ENCODE results near the gene OTULIN. TPM values are rescaled to one million over a fixed set of nuclear protein-coding genes. Genes with fewer than 3 reads are reported as not detected.
A peak's percentile ranks its signal among the peaks of the same experiment; 100 is the strongest.

OTULIN gene
- total and polyA plus RNA-seq, 5 experiments from 2014 or later: 15.7 to 77.0 (median 22.7) TPM

DNA sequence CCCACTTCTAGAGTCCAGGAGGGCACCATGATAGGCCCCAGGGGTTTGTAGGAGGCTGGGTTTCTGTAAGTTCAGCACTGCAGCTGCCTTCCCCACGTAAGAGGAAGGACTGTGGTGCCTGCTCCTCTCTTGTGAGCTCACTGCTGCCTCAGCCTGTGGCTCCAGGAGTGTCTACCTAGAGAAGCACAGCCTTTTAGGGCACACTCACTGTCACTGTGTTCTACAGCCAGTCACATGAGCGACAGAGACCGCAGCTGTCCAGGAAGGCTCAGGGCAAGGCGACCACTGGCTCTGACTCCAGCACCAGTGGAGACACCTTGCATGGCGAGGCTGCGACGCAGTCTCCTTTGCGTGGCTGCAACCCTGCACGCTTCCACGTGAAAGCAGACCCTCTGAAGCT lies 72.8 kb downstream of the OTULIN start:
- Mint-ChIP-seq H3K27ac (peak overlapping the region in 1 of 10 donors; percentile 29), H3K36me3 (peaks cover 0 to 77% (median 6%) of the 10 kb centered on the region in 3 donors), H3K27me3 (no peaks in the 10 kb centered on the region), H3K4me1 (peaks cover 8 to 18% (median 13%) of the 10 kb centered on the region in 4 donors), H3K4me3 (no peak overlapping the region), H3K9me3 (no peaks in the 10 kb centered on the region)
- POLR2A ChIA-PET: no interaction called here
- ATAC-seq (no peak), DNase-seq (no peak)

DNA sequence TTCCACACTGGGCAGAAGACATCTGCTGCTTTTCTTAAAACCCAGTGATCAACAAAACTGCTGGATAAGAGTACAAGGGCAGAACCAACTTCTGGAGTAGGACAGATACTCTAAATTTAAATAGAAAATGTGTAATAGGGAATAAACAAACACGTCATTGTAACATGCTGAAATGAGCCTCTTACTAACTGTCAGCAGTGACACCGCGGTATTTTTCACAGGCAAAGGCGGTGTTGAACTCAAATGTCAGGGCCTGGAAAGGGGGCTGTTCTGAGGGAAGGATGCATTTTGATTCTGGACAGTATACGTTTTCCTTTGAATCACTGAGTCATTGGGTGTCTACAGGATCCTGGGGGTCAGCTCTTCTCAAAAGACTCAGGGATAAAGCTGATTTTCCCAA lies 73.5 kb downstream of the OTULIN start:
- Mint-ChIP-seq H3K4me3 (no peak overlapping the region), H3K27ac (no peak overlapping the region), H3K9me3 (no peaks in the 10 kb centered on the region), H3K36me3 (peaks cover 0 to 77% (median 6%) of the 10 kb centered on the region in 3 donors), H3K4me1 (peaks cover 13 to 26% (median 20%) of the 10 kb centered on the region in 4 donors), H3K27me3 (no peaks in the 10 kb centered on the region)
- ATAC-seq: no peak
- POLR2A ChIA-PET: interaction anchor here (0.9 kb wide), 1 partner anchor 30 kb away, joined by 4 read pairs; no protein-coding TSS in a partner anchor
- no peak for DNase-seq

DNA sequence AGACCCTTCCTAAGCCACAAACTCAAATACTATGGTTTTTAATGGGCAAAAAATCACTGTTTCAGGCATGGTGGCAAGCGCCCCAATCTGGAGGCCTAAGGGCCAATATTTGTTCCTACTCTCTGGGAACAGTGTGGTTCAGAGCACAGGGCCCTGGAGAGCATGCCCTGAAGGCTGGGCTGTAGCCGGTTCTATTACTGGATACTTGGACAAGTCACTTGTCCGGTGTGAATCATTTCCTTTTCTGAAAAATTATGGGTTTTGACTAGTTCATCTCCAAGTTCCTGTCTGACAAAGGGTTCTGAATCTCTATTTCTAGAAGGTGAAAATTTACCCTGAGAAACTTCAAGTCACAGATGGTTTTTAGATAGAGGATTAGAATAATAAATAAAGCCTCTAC lies 75.0 kb downstream of the OTULIN start:
- H3K4me1 Mint-ChIP-seq: peaks cover 17 to 27% (median 24%) of the 10 kb centered on the region in 4 donors
- ATAC-seq (no peak), DNase-seq (no peak)
- H3K27ac Mint-ChIP-seq: peak overlapping the region in 1 of 10 donors; percentile 25
- no peaks in the 10 kb centered on the region for H3K27me3 Mint-ChIP-seq
- no peaks in the 10 kb centered on the region for H3K9me3 Mint-ChIP-seq
- H3K4me3 Mint-ChIP-seq: no peak overlapping the region
- peaks cover 0 to 71% (median 6%) of the 10 kb centered on the region in 3 donors for H3K36me3 Mint-ChIP-seq
- POLR2A ChIA-PET: no interaction called here

DNA sequence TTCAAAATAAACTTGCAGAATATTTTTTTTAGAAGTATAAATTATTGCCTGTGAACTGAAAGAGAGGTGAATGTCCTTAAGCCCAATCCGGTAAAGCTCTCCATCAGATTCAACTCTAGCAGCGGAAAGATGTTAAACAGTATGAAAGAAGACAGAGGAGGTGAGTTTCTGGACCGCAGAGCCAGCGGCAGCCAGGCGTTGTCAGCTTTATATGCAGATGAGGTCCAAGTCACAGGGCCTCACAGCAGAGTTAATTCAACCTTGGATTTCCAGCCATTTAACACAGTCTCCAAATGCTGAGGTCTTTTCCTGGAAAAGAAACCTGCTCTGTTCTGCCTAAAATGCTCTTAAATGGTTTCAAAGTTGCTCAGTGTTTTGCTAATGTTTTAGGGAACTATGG lies 75.5 kb downstream of the OTULIN start:
- H3K36me3 Mint-ChIP-seq: peaks cover 0 to 66% (median 6%) of the 10 kb centered on the region in 3 donors
- ATAC-seq: no peak
- no peak for DNase-seq
- POLR2A ChIA-PET: no interaction called here
- H3K27me3 Mint-ChIP-seq: no peaks in the 10 kb centered on the region
- H3K4me3 Mint-ChIP-seq: no peak overlapping the region
- peak overlapping the region in 1 of 10 donors; percentile 21 for H3K27ac Mint-ChIP-seq
- no peaks in the 10 kb centered on the region for H3K9me3 Mint-ChIP-seq
- H3K4me1 Mint-ChIP-seq: peaks cover 17 to 27% (median 25%) of the 10 kb centered on the region in 4 donors

DNA sequence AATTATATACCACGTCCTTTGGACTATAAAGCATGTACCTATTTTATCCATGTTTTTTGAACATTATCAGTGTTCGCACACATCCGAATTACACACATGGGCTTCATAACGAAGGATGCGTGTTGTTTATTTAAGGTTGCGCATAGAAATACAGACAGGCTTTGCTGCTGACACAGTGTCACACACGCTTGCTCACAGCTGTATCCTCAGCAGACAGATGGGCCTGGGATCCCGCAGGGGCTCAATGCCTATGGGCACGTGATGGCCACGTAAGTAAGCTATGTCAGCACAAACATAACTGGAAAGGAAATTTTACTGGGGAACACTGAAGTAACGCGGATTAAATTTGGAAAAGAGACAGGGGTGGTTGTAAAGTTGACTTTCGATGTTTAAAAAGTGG lies 76.6 kb downstream of the OTULIN start:
- Mint-ChIP-seq H3K9me3 (no peaks in the 10 kb centered on the region), H3K4me1 (peaks cover 22 to 38% (median 31%) of the 10 kb centered on the region in 4 donors), H3K4me3 (peak overlapping the region in 2 of 10 donors; percentile 4 to 10), H3K27ac (peak overlapping the region in 8 of 10 donors; percentile 79 to 94 (median 86)), H3K36me3 (peaks cover 5 to 71% (median 6%) of the 10 kb centered on the region in 3 donors), H3K27me3 (no peaks in the 10 kb centered on the region)
- DNase-seq (no peak), ATAC-seq (no peak)
- POLR2A ChIA-PET: no interaction called here

DNA sequence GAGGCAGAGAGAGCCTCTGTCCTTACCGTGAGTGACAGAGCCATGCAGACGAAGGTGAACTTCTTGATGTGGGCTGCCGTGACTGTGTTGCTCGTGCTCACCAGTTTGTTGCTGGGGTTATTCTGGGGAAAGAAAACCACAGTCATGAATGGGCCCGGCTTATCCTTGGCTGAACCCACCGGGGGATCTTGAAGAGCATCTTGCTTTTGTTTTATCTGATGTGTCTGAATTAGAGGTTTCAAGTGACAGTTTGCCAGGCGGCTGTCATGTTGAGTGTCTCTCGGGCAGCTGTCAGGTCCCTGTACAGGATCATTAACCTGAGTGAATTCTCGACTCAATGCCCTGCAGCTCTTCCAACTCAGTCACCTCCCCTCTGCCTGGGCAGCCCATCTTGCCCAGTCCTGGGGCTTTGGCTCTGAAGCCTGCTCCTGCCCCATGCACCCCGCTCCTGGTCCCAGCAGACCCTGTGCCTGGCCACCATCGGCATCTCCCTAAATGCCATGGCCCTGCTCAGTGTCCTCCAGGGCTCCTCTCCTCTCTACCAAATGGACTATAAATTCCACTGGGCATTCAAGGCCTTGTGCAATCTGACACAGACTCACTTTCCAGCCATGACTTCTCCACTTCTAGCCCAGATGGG lies 77.4 kb downstream of the OTULIN start:
- ATAC-seq (peak; percentile 81 to 88), DNase-seq (peak in 8 of 10 donors; percentile 9 to 78 (median 33))
- Mint-ChIP-seq H3K9me3 (no peaks in the 10 kb centered on the region), H3K36me3 (peaks cover 5 to 68% (median 6%) of the 10 kb centered on the region in 3 donors), H3K4me3 (peak overlapping the region in 5 of 10 donors; percentile 1 to 50 (median 33)), H3K27ac (peak overlapping the region; percentile 59 to 94 (median 84)), H3K27me3 (no peaks in the 10 kb centered on the region), H3K4me1 (peaks cover 17 to 39% (median 29%) of the 10 kb centered on the region in 4 donors)
- POLR2A ChIA-PET: no interaction called here

DNA sequence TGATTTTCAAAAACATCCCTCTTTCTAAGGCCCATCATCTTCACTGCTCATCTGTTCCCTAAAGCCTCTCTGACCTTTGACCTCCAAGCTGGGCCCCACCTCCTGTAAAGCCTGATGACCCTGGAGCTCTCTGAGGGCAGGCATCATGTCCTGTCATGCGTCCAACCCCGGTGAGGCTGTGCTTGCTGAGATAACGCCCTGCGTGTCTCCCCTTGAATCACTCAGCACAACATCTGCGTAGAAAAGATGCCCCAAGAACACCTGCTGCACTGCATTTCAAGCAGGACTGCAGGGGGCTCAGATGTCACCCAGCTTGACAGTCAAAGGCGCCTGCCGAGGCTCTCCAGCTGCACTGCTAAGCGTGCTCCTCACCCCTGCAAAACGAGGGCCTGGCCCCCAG lies 78.0 kb downstream of the OTULIN start:
- Mint-ChIP-seq H3K9me3 (no peaks in the 10 kb centered on the region), H3K27ac (peak overlapping the region; percentile 59 to 94 (median 84)), H3K4me3 (peak overlapping the region in 2 of 10 donors; percentile 1 to 9), H3K27me3 (no peaks in the 10 kb centered on the region), H3K4me1 (peaks cover 17 to 39% (median 29%) of the 10 kb centered on the region in 4 donors), H3K36me3 (peaks cover 5 to 72% (median 6%) of the 10 kb centered on the region in 3 donors)
- DNase-seq (no peak), ATAC-seq (no peak)
- POLR2A ChIA-PET: no interaction called here

DNA sequence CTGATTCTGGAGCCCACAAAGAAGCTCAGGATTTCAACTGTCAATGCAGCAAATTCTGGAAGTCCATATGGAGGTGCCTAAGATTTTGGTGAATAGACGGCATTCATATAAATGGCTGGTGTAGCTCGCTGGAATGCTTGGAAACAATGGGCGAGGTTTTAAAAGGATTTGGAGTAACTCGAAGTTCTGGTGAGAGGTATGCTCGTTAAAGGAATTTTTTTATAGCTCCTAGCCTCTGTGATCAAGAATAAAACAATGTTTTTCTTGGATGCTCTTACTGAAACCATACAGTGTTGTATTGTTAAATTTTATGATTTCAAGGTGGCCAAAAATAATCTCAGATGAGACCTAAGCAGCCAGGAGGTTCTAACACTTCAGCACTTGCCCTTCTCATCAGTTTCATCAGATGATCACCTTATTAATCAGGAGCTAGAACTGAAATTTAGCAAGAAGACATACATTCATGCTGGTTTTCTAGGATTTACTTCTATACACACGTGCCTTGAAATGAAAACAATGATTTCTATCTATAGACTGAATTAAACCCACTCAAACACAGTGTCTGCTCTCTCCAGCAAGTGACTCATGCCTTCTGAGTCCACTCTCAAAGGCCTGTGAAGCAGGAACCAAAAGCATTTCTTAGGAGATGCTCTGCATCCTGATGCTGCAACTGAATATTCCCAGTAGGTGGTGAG lies 79.2 kb downstream of the OTULIN start:
- peaks cover 5 to 71% (median 10%) of the 10 kb centered on the region in 3 donors for H3K36me3 Mint-ChIP-seq

DNA sequence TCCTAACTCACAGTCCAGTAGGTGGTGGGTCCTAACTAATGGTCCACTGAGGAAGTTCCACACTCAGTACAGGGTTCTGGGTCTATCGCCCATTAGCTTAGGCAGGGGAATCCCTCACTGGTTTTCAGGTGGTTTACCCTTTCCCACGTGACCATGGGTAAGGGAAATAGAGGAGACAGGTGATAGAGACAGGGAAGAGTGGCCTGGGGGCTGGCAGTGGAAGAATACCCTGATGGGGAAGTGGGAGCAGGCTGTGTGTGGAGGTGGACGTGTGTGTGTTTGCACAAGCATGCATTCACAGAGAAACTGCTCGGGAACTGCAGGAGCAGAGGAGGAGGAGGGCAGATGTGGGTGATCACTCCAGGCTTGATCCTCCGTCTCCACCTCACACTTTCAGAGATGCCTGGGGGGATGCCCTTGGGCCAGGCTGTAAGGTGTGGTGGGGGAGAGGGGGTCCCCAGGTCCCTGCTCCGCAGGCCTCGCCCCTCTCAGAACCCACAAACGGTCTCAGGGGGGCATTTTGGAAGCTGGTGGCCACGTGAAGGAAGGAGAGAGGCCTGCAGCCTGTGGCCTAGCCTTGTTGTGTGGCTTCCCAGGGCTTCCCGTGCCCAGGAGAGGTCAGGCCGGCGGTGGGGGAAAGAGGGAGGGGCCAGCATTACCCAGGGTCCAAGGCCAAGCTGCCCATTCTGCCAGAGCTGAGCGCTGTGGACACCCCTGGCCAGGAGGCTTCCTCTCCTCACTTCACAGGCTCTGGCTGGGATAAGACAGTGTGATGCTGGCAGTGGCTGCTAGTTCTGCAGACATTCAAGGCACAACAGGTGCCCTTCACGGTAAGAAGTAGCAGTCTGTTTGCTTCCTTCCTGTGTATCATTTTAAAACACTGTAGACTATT lies 80.0 kb downstream of the OTULIN start:
- ATAC-seq: no peak
- POLR2A ChIA-PET: interaction anchor here (1.0 to 1.2 kb wide), 3 partner anchors 18 to 124 kb away, joined by 3 to 7 read pairs (median 3); no protein-coding TSS in a partner anchor
- peak overlapping the region in 8 of 10 donors; percentile 22 to 86 (median 66) for H3K27ac Mint-ChIP-seq
- H3K36me3 Mint-ChIP-seq: peaks cover 5 to 71% (median 10%) of the 10 kb centered on the region in 3 donors
- H3K9me3 Mint-ChIP-seq: no peaks in the 10 kb centered on the region
- no peak for DNase-seq
- H3K4me3 Mint-ChIP-seq: no peak overlapping the region
- H3K4me1 Mint-ChIP-seq: peaks cover 17 to 39% (median 29%) of the 10 kb centered on the region in 4 donors
- no peaks in the 10 kb centered on the region for H3K27me3 Mint-ChIP-seq

More for the DNA sequence above, 79.2 kb downstream of the OTULIN start:
- Mint-ChIP-seq H3K4me3 (no peak overlapping the region), H3K27me3 (no peaks in the 10 kb centered on the region), H3K4me1 (peaks cover 17 to 39% (median 29%) of the 10 kb centered on the region in 4 donors), H3K27ac (peak overlapping the region in 5 of 10 donors; percentile 9 to 76 (median 59)), H3K9me3 (no peaks in the 10 kb centered on the region)
- POLR2A ChIA-PET: no interaction called here
- ATAC-seq (no peak), DNase-seq (no peak)

DNA sequence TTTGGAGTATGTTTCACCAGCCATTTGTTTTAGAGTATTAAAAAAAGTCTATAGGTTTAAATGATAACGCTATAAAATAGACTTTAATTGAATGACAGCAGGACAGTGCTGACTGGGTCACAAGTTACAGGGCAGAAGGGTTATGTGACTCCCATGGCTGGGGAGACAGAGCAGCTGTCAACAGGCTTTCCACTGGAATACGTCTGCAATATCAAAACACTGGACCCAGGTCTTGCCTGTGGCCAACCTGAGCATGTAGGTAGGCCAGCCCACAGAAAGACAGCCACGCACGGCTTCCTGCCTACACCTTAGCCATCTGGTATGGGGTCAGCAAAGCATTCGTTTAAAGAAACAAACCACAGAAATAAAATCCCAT lies 80.7 kb downstream of the OTULIN start:
- Mint-ChIP-seq H3K4me3 (no peak overlapping the region), H3K27me3 (no peaks in the 10 kb centered on the region), H3K27ac (peak overlapping the region in 9 of 10 donors; percentile 5 to 86 (median 40)), H3K9me3 (no peaks in the 10 kb centered on the region), H3K4me1 (peaks cover 17 to 39% (median 29%) of the 10 kb centered on the region in 4 donors), H3K36me3 (peaks cover 5 to 70% (median 13%) of the 10 kb centered on the region in 3 donors)
- POLR2A ChIA-PET: interaction anchor here (1.0 to 1.2 kb wide), 3 partner anchors 18 to 123 kb away, joined by 3 to 7 read pairs (median 3); no protein-coding TSS in a partner anchor
- ATAC-seq (no peak), DNase-seq (no peak)

DNA sequence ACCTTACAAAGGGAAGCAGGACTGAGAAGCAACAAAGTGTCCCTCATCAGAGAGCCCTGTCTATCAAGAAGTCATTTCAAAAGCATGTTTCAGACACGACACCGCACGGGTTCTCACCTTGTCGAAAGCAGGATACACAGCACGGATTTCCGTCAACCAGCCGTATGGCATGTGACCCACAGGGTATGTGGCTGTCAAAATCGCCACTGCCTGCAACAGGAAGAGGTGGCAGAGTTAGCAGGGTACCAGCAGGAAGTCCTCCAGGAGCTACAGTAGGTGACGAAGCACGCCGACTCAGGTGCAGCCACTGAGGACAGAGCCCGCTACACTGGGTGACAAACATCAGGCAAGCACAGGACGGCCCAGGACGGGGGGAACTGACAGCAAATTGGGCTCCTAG lies 81.2 kb downstream of the OTULIN start:
- POLR2A ChIA-PET: interaction anchor here (1.1 to 1.2 kb wide), 2 partner anchors 19 to 123 kb away, joined by 3 to 7 read pairs; no protein-coding TSS in a partner anchor
- Mint-ChIP-seq H3K36me3 (peaks cover 5 to 70% (median 14%) of the 10 kb centered on the region in 3 donors), H3K27ac (peak overlapping the region; percentile 41 to 91 (median 82)), H3K4me1 (peaks cover 17 to 39% (median 29%) of the 10 kb centered on the region in 4 donors), H3K4me3 (peak overlapping the region in 6 of 10 donors; percentile 8 to 68 (median 34)), H3K27me3 (no peaks in the 10 kb centered on the region), H3K9me3 (no peaks in the 10 kb centered on the region)
- ATAC-seq: peak; percentile 72 to 84
- DNase-seq: peak in 7 of 10 donors; percentile 16 to 68 (median 44)
